Lower leg skin (tissue), 3 donors: ENCODE data around the gene ZNF138.

Source experiments
- CTCF ChIP-seq, 3 donors: fragments of 450-650 bp; IDR thresholded peaks; one replicate each; pipeline ENCODE4 v1.5.1; 2016; ENCODE audit warnings: antibody characterized with exemption in 3 of 3, mild to moderate bottlenecking in 3 of 3, moderate library complexity in 2 of 3
- POLR2A ChIP-seq, 2 donors: fragments of 450-650 bp; IDR thresholded peaks; one replicate each; pipeline ENCODE4 v1.6.1; 2016 to 2017; ENCODE audit warnings: antibody characterized with exemption in 2 of 2, mild to moderate bottlenecking in 1 of 2, moderate library complexity in 1 of 2

DNA sequence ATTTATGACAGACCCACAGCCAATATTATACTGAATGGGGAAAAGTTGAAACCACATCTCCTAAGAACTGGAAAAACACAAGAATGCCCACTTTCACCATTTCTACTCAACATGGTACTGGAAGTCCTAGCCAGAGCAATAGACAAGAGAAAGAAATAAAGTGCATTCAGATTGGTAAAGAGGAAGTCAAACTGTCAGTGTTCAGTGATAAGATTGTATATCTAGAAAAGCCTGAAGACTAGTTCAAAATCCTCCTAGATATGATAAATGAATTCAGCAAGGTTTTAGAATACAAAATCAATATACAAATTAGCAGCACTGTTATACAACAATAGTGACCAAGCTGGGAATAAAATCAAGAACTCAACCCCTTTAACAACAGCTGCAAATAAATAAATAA is 6.9 kb upstream of the ZNF138 start:
- TF ChIP-seq CTCF (IDR thresholded peaks at IDR 0.05): no peak
- TF ChIP-seq POLR2A (IDR thresholded peaks at IDR 0.05): no peak
